Measurements from ENCODE around the gene RAB11B.
A peak's percentile ranks its signal among the peaks of the same experiment; 100 is the strongest.
"Not testable (repeated sequence)": the region's sequence is repeated elsewhere in the genome, so short reads cannot be mapped to it uniquely, and the experiment has no call there.

The RAB11B gene

GRCh38 chr19:8389891-8390616 is at the start of gene RAB11B:
RAB11B (plus strand) TSS chr19:8390360; CDS start chr19:8390417, 57 bp downstream.
- peak; percentile 96 to 100 (median 100) for DNase-seq

DNA sequence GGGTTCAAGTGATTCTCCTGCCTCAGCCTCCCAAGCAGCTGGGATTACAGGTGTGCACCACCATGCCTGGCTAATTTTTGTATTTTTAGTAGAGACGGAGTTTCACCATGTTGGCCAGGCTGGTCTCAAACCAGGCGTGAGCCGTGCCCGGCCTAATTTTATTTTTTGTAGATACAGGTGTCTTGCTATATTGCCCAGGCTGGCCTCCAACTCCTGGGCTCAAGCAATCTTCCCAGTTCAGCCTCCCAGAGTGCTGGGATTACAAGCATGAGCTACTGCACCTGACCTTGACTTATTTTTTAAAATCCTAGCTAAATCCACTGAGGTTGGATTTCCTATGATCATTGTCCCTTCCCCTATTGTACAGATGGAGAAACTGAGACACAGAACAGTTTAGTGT is 48.7 kb upstream of the RAB11B start:
- DNase-seq, result not testable (repeated sequence)

GRCh38 chr19:8342316-8342683 is 47.9 kb upstream of the RAB11B start:
- DNase-seq, result no peak

GRCh38 chr19:8342684-8343482 is 47.3 kb upstream of the RAB11B start, which contains the start of gene KANK3:
KANK3 (minus strand) TSS chr19:8343262; CDS start chr19:8337828, 5,434 bp downstream.
- DNase-seq, result peak; percentile 29 to 55 (median 43)

DNA sequence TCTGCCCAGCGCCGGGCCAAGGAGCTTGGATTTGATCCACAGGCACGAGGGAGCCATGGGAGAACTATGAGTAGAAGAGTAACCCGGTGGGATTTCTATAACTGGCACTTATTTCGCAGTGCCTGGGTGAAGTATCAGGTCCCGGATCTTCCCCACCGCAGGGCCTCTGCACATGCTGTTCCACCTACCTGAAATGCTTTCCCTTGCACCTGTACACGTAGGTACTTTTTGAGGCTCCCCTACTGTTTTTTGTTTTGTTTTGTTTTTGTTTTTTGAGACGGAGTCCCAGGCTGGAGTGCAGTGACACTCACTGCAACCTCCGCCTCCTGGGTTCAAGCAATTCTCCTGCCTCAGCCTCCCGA is 46.7 kb upstream of the RAB11B start:
- no peak for DNase-seq

- not testable (repeated sequence) for DNase-seq
These were observed 40.4 kb upstream of the RAB11B start for GRCh38 chr19:8349629-8350372.

GRCh38 chr19:8352134-8352827 is 37.9 kb upstream of the RAB11B start:
- peak in 1 of 3 experiments; percentile 38 for DNase-seq

- DNase-seq, result peak in 1 of 3 experiments; percentile 38
These were observed 37.3 kb upstream of the RAB11B start for GRCh38 chr19:8352845-8353244.

GRCh38 chr19:8355631-8356402 is 34.3 kb upstream of the RAB11B start:
- no peak for DNase-seq

DNA sequence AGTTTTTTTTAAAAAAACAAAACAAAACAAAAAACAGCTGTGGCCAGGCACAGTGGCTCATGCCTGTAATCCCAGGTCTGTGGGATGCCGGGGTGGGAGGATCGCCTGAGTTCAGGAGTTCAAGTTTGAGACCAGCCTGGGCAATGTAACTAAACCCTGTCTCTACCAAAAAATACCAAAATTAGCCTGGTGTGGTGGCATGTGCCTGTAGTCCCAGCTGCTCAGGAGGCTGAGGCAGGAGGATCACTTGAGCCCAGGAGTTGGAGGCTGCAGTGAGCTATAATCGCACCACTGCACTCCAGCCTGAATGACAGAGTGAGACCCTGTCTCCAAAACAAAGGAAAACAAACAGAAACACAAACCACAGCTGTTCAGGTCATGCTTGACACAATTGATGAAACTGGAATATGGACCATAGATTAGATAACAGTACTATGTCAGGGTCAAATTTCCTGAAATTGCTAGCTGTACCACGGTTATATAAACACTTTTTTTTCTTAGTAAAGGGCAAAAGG is 33.1 kb upstream of the RAB11B start:
- DNase-seq, result no peak

- no peak for DNase-seq
These were observed 31.2 kb upstream of the RAB11B start for GRCh38 chr19:8358948-8359347.

GRCh38 chr19:8360196-8360595 is 30.0 kb upstream of the RAB11B start:
- DNase-seq, result no peak

DNA sequence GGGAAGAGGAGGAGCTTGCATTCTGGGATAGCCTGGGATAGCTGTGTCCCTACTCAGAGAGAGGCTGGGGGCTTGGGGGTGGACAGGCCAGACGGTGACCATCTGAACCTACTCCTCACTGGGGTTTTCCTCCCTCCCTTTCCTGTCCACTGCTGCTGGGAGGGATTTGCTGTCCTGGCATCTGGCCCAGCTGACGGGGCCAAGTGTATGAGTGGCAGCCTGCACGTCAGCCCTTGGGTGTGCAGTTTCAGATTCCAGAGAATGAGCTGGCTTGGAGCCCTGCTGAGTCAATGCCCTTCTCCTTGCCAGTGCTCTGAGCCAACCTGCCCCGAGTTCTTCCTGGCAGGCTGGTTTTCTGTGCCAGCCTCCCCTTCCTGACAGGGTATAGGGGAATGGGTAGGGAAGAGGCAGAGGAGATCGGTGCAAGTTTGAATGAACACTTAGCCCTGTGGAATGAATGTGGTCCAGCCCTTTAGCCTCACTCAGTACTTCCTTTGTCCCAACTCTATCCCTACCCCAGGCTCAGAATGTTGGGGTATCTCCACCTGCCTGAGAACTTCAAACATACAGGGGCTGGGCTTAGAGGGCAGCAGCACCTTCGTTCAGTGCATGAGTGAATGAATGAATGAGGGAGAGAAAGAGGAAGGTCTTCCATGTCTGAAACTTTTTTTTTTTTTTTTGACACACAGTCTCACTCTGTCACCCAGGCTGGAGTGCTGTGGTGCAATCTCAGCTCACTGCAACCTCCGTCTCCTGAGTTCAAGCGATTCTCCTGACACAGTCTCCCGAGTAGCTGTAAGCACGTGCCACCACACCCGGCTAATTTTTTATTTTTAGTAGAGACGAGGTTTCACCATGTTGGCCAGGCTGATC is 28.0 kb upstream of the RAB11B start:
- DNase-seq, result peak in 1 of 3 experiments; percentile 27

DNA sequence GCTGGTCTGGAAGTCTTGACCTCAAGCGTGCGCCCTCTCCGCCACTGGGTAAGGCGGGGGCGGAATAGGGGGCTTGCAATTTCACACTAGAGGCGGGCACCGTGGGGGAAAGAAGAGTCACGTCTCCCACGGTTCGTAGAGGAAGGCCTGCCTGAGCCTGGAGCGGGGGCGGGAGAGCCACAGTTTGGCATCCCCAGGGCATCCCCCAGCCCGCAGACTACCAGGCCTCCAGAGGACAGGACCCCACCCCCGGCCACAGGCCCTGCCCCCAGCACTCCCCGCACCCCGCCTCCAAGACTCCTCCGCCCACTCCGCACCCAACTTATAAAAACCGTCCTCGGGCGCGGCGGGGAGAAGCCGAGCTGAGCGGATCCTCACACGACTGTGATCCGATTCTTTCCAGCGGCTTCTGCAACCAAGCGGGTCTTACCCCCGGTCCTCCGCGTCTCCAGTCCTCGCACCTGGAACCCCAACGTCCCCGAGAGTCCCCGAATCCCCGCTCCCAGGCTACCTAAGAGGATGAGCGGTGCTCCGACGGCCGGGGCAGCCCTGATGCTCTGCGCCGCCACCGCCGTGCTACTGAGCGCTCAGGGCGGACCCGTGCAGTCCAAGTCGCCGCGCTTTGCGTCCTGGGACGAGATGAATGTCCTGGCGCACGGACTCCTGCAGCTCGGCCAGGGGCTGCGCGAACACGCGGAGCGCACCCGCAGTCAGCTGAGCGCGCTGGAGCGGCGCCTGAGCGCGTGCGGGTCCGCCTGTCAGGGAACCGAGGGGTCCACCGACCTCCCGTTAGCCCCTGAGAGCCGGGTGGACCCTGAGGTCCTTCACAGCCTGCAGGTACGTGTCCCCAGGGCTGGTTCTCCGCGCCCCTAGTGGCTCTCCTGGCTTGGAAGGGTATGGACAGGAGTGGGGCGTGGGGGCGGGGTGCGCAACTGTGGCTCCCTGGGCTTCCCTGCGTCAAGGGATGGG is 26.1 kb upstream of the RAB11B start, which contains the start of gene ANGPTL4:
TSS of gene ANGPTL4 (plus strand) at position 353 of the 969 bp plus-strand sequence. CDS start at position 520, 167 bp downstream.
- peak in 2 of 3 experiments; percentile 30 to 35 for DNase-seq

DNA sequence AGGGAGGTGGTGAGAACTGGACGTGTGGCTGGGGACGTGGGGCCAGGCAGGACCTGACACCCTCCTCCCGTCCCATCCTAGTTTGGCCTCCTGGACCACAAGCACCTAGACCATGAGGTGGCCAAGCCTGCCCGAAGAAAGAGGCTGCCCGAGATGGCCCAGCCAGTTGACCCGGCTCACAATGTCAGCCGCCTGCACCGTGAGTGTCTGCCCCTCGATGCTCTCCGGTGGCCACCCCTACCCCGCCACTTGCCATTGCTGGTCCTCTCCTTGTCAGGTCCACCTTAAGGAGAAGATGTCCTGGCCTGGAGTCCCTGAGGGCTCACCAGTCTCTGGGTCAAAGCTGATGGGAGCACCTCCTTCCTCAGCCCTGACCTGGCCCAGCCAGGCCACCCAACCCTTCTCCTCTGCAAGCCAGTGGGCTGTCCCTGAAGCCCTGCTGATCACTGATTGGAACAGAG is 24.0 kb upstream of the RAB11B start:
- no peak for DNase-seq

DNA sequence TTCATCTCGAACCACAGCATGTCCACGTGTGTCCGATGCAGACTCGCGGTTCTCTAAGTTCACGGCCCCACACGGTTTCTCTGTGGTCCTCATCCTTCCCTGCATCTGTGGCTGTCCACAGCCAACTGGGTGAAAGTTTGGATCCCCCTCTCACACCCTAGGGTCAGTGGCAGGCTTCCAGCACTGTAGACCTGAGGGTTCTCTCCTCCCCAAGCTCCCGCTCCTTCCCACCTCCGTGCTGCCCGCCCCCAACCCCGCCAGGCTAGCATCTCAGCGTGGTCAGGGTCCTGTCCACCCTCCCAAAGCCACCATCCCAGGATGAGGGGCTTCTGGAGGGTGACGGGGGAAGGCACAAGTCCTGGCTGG is 23.2 kb upstream of the RAB11B start:
- DNase-seq, result no peak

DNA sequence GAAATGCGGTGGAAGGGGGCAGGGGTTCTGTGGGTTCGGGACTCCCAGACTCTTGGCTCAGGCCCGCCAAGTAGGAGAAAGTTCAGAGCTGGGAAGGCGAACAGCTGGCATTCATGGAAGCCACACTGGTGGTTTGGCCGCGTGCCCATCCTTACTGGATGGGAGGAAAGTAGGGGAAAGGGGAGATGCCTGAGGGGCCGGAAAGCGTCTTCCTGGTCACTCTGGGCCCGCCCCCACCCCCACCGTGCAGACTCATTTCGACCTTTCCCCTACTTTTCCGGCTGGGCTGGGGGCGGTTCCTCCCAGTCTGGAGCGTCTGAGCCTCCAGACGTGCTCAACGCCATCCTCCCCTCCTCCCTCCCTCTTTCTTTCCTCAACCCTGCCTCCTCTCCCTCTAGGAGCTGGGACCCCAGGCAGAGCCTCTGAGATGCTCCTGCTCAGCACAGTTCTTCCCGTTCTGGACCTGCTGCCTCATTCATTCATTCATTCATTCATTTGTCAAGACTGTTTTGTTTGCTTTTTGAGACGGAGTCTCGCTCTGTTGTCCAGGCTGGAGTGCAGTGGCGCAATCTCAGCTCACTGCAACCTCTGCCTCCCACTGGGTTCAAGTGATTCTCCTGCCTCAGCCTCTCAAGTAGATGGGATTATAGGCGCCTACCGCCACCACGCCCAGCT is 22.7 kb upstream of the RAB11B start:
- DNase-seq, result peak; percentile 10 to 62 (median 20)

- no peak for DNase-seq
These were observed 19.8 kb upstream of the RAB11B start for GRCh38 chr19:8370176-8371010.
